Measurements from ENCODE around the gene WIPF3. TPM values are rescaled to one million over a fixed set of nuclear protein-coding genes. Genes with fewer than 3 reads are reported as not detected.

Gene WIPF3
- total and polyA plus RNA-seq, 2 of the 4 experiments (the other 2 are of a cell fraction): not detected

GRCh38 chr7:29892231-29892630, 85.9 kb downstream of the WIPF3 start:
- Histone ChIP-seq H3K4me1 (ENCODE audit: control insufficient read depth, insufficient read depth, low read length) (no peaks in the 10 kb centered on the region), H3K9me3 (ENCODE audit: control insufficient read depth, insufficient read depth, low read length) (no peaks in the 10 kb centered on the region), H3K79me1 (ENCODE audit: low read depth in 1 of 2, low read length in 2 of 2) (no peaks in the 10 kb centered on the region), H3K56ac (ENCODE audit: extremely low read depth, insufficient read depth, low read length) (no peak overlapping the region), H4K20me1 (ENCODE audit: insufficient read depth, low read length) (no peaks in the 10 kb centered on the region), H2BK120ac (ENCODE audit: low read depth, low read length) (no peak overlapping the region), H4K5ac (ENCODE audit: low read depth, low read length) (no peak overlapping the region), H2AK9ac (replicated peaks; ENCODE audit: low read depth, low read length, poor library complexity) (no peak overlapping the region), H3K4ac (ENCODE audit: low read depth, low read length) (no peak overlapping the region), H2AK5ac (ENCODE audit: low read depth, low read length) (no peak overlapping the region), H3K27ac (ENCODE audit: insufficient read depth, low read length) (no peak overlapping the region), H2AFZ (replicated peaks; ENCODE audit: low read length, poor library complexity) (no peak overlapping the region), H3K9me1 (ENCODE audit: insufficient read depth, low read length) (no peaks in the 10 kb centered on the region), H3K36me3 (ENCODE audit: control insufficient read depth, insufficient read depth, low read length) (no peaks in the 10 kb centered on the region), H3K4me3 (ENCODE audit: insufficient read depth, low read depth, low read length) (no peak overlapping the region), H4K8ac (ENCODE audit: low read depth in 2 of 2, low read length in 2 of 2) (no peak overlapping the region), H2BK5ac (ENCODE audit: low read depth, low read length, poor library complexity, severe bottlenecking) (no peak overlapping the region), H3K23ac (ENCODE audit: low read depth, low read length) (no peak overlapping the region), H3K27me3 (ENCODE audit: control insufficient read depth, insufficient read depth, low read length) (peaks cover 35% of the 10 kb centered on the region), H3K9ac (ENCODE audit: low read depth, low read length) (no peak overlapping the region), H3K14ac (replicated peaks; ENCODE audit: low read depth, low read length) (no peak overlapping the region), H4K91ac (ENCODE audit: insufficient read depth, low read depth, low read length) (no peak overlapping the region), H2BK15ac (ENCODE audit: low read depth, low read length) (no peak overlapping the region), H2BK20ac (ENCODE audit: low read depth, low read length) (no peak overlapping the region), H3K4me2 (ENCODE audit: low read depth, low read length) (no peak overlapping the region), H3K18ac (ENCODE audit: low read depth, low read length) (no peak overlapping the region)
- no peak for DNase-seq
- ChIA-PET POLR2A (ENCODE audit: unreplicated experiment) (interaction anchor here (0.6 kb wide), 1 partner anchor 241 kb away, joined by 3 read pairs; no protein-coding TSS in a partner anchor), CTCF (no interaction called here)
- no peak for ATAC-seq (ENCODE audit: low read depth)
- WGBS, 2 experiments (ENCODE audit: extremely low coverage in 2 of 2, insufficient read length in 1 of 2): 100% methylated on average over 1 of the region's 5 CpGs; no CpG with 5 or more reads in 1 of the 2 experiments
- dilution Hi-C loops (cut with HindIII; ENCODE audit: low sequenced_read_pairs, unreplicated experiment): no loop called here
- BruUV-seq (replicated peaks): no TSS peak
- TF ChIP-seq CHD1 (IDR thresholded peaks at IDR 0.05; ENCODE audit: low read depth, low read length) (no peak), RAD21 (IDR thresholded peaks at IDR 0.05; ENCODE audit: low read length) (no peak), MAFK (IDR thresholded peaks at IDR 0.05; ENCODE audit: low read depth, low read length) (no peak), MAZ (IDR thresholded peaks at IDR 0.05; ENCODE audit: borderline replicate concordance, low read depth, low read length) (no peak), ELK1 (IDR thresholded peaks at IDR 0.05; ENCODE audit: borderline replicate concordance, low read depth, low read length) (no peak), POLR2A (IDR thresholded peaks at IDR 0.05; ENCODE audit: low read depth, low read length) (no peak), CTCF (conservative IDR thresholded peaks at IDR 0.05; ENCODE audit: low read depth, low read length) (no peak), MXI1 (IDR thresholded peaks at IDR 0.05; ENCODE audit: borderline replicate concordance, low read depth, low read length) (no peak), RFX5 (IDR thresholded peaks at IDR 0.05; ENCODE audit: low read depth, low read length) (no peak), CEBPB (IDR thresholded peaks at IDR 0.05; ENCODE audit: low read depth, low read length) (no peak)
- TF ChIP-seq, protein P1, sequence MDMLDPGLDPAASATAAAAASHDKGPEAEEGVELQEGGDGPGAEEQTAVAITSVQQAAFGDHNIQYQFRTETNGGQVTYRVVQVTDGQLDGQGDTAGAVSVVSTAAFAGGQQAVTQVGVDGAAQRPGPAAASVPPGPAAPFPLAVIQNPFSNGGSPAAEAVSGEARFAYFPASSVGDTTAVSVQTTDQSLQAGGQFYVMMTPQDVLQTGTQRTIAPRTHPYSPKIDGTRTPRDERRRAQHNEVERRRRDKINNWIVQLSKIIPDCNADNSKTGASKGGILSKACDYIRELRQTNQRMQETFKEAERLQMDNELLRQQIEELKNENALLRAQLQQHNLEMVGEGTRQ (IDR thresholded peaks at IDR 0.05; ENCODE audit: low read depth, low read length): no peak
- intact Hi-C loops (cut with micrococcal nuclease): no loop called here
- in situ Hi-C loops (cut with MboI; ENCODE audit: low sequenced_read_pairs): no loop called here

Data from IMR-90 (cell line).